ENCODE results near the gene PLXNA4.

GRCh38 chr7:132130497-132130896, 445.8 kb downstream of the PLXNA4 start:
- TF ChIP-seq CTCF (IDR thresholded peaks at IDR 0.05), result no peak
- TF ChIP-seq POLR2A (IDR thresholded peaks at IDR 0.05), result no peak
